ENCODE data around the gene RRP1. TPM values are rescaled to one million over a fixed set of nuclear protein-coding genes. Genes with fewer than 3 reads are reported as not detected.

The RRP1 gene
- total RNA-seq, 4 donors from 2014 or later = 8.2 to 21.4 (median 17.0) TPM

- TF ChIP-seq CTCF (IDR thresholded peaks at IDR 0.05; ENCODE audit: low read depth) = no peak
Observed at GRCh38 chr21:43779660-43780059, 9.7 kb upstream of the RRP1 start.

- TF ChIP-seq CTCF (IDR thresholded peaks at IDR 0.05; ENCODE audit: low read depth) = no peak
Observed at GRCh38 chr21:43781846-43782245, 7.5 kb upstream of the RRP1 start.

GRCh38 chr21:43782431-43783097, 6.8 kb upstream of the RRP1 start:
- no peak for TF ChIP-seq CTCF (IDR thresholded peaks at IDR 0.05; ENCODE audit: low read depth)

- TF ChIP-seq CTCF (IDR thresholded peaks at IDR 0.05; ENCODE audit: low read depth) = no peak
Observed at GRCh38 chr21:43783098-43783700, 6.2 kb upstream of the RRP1 start.

GRCh38 chr21:43785134-43785533, 4.2 kb upstream of the RRP1 start:
- TF ChIP-seq CTCF (IDR thresholded peaks at IDR 0.05; ENCODE audit: low read depth) = no peak

- TF ChIP-seq CTCF (IDR thresholded peaks at IDR 0.05; ENCODE audit: low read depth) = no peak
Observed at GRCh38 chr21:43786300-43786806, 3.0 kb upstream of the RRP1 start.

- no peak for TF ChIP-seq CTCF (IDR thresholded peaks at IDR 0.05; ENCODE audit: low read depth)
Observed at GRCh38 chr21:43786807-43787440, 2.5 kb upstream of the RRP1 start.

All from subcutaneous adipose tissue (tissue), 4 donors.